IgD-negative memory B cell (primary cell): ENCODE results near the gene PCDH1. TPM values are rescaled to one million over a fixed set of nuclear protein-coding genes. Genes with fewer than 3 reads are reported as not detected.

Experiments used
- H3K27ac Mint-ChIP-seq, 3 donors: one replicate each; pipeline ENCODE4 v1.8.0; 2020 to 2022; ENCODE audit warnings: mild to moderate bottlenecking in 3 of 3, mixed read lengths in 3 of 3, moderate library complexity in 1 of 3
- H3K27me3 Mint-ChIP-seq: one replicate; pipeline ENCODE4 v1.8.0; 2021; ENCODE audit warnings: mixed read lengths
- H3K36me3 Mint-ChIP-seq: one replicate; pipeline ENCODE4 v1.8.0; 2020; ENCODE audit warnings: mild to moderate bottlenecking, mixed read lengths
- H3K4me1 Mint-ChIP-seq, 3 donors: one replicate each; pipeline ENCODE4 v1.8.0; 2020 to 2022; ENCODE audit warnings: mixed read lengths in 3 of 3, mild to moderate bottlenecking in 1 of 3
- H3K4me3 Mint-ChIP-seq, 4 donors: one replicate each; pipeline ENCODE4 v1.8.0; 2020 to 2022; ENCODE audit warnings: mild to moderate bottlenecking in 4 of 4, mixed read lengths in 4 of 4, moderate library complexity in 3 of 4
- H3K9me3 Mint-ChIP-seq, 3 donors: one replicate each; pipeline ENCODE4 v1.8.0; 2020 to 2021; ENCODE audit warnings: mixed read lengths in 3 of 3, mild to moderate bottlenecking in 1 of 3
- polyA plus RNA-seq: library from polyadenylated mRNA; unstranded; fragments of 300-500 nt; fragmentation: Illumina TruSeq; gene quantifications from one replicate; pipeline ENCODE4 v1.2.3, GENCODE V29; 2021

Gene PCDH1
- polyA plus RNA-seq, 1 donor from 2014 or later, result 0.10 TPM

DNA sequence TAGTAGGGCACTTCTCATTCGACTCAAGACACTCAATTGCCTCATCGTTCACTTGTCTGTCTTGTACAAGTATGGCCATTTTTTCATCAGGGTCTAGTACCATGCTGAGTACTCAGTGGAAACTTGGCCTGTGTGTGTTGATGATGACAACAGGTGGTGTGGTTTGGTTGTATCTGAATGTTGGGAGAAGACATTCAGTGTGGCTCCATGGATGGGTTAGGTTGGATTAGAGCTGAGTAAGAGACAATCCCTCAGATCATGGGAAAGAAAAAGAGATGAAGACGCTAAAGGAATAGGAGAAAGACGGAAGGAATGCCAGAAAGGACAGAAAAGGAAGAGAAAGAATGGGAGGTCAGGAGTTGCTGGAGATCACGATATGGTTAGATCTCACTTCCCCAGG lies 17.0 kb downstream of the PCDH1 start:
- no peak overlapping the region for H3K27ac Mint-ChIP-seq
- peaks cover 16% of the 10 kb centered on the region for H3K27me3 Mint-ChIP-seq
- no peaks in the 10 kb centered on the region for H3K36me3 Mint-ChIP-seq
- H3K4me1 Mint-ChIP-seq, result no peaks in the 10 kb centered on the region
- peaks cover 0 to 4% (median 1%) of the 10 kb centered on the region in 3 donors for H3K9me3 Mint-ChIP-seq
- no peak overlapping the region for H3K4me3 Mint-ChIP-seq

DNA sequence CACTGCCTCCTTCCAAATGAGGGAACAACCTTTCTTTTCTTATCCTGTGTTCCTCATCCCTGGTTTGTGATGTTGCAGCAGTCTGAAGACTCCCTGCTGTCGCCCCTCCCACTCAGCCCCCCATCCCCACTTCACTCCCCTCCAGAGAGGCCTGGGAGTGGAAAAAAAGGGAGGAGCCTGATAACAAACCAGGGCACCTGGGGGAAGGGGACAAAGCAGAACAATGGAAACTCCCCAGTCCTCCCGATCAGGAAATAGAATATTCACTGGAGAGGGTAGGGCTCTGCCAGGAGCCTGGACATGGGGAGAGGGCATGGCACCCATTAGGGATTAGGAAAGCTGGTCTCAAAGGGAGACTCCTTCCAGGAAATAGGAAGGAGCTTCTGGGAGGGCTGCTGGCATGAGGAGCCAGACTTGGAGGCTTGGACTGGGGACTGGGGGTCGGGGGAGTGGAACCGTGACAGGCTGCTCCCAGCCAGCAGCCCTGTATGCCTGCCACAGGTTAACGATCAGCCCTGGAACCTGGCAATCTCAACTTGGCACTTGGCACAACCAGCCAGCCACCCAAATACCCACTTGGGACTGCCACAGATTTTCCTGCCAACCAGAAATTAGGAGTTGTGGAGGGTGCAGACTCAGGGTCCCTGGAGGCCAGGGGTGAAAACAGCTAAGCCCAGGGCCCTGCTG lies 20.0 kb downstream of the PCDH1 start:
- Mint-ChIP-seq H3K9me3 (peaks cover 0 to 4% (median 1%) of the 10 kb centered on the region in 3 donors), H3K27ac (no peak overlapping the region)

DNA sequence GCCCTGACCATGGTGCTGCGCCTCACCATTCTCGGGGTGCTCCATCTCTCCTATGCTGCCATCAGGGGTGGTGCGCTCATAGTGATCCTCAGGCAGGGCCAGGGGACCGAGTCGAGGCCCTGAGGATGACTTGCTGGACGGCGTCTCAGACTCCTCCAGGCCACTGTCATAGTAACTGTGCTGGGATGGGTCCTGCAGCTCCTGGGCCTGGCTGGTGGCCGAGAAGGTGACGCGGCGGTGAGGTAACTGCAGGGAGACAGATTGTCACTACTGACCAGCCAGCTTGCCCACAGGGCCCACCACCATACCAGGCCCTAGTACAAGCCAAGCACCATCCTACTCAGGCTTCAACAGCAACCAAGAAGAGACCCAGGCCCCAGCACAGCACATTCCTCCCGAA lies 21.0 kb downstream of the PCDH1 start:
- Mint-ChIP-seq H3K4me1 (peaks cover 0 to 2% (median 0%) of the 10 kb centered on the region in 3 donors), H3K27me3 (peaks cover 16% of the 10 kb centered on the region), H3K4me3 (no peak overlapping the region), H3K9me3 (peaks cover 0 to 4% (median 1%) of the 10 kb centered on the region in 3 donors), H3K36me3 (no peaks in the 10 kb centered on the region), H3K27ac (no peak overlapping the region)

More for the DNA sequence above, 20.0 kb downstream of the PCDH1 start:
- H3K4me1 Mint-ChIP-seq, result peaks cover 0 to 2% (median 0%) of the 10 kb centered on the region in 3 donors
- no peak overlapping the region for H3K4me3 Mint-ChIP-seq
- peaks cover 16% of the 10 kb centered on the region for H3K27me3 Mint-ChIP-seq
- H3K36me3 Mint-ChIP-seq, result no peaks in the 10 kb centered on the region

DNA sequence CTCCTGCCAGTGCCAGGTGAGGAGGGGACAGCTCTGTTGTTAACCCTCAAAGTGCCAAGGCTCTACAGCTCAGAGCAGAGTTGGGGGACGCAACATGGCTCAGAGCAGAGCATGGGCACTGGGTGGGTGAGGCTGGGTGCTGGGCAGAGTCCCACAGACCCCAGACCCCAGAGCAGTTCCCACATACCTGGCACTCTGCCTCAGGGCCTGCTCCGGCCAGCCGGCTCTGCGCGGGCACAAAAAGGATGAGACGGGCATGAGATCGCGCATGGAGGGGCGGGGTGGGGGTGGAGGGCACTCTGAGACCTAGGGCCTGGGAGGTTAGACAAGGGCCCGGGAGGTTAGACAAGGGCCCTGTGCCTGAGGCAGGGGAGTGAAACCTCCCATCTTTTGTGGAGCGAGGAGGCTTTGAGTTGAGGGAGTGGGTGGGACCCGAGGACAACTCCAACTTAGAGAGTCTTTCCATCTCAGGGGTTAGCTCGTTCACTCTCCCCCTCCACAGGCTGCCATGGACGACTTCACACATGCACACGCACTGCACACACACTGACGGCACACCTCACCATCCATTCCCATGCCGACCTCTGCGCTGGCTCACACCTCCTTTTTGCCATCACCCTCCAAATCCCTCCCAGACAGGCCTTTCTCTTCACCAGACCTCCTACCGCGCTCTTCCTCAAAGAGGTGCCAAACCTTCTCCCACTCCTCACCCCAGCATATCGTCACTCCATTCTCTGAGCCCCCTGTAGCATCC lies 22.0 kb downstream of the PCDH1 start:
- Mint-ChIP-seq H3K27me3 (peaks cover 13% of the 10 kb centered on the region), H3K9me3 (peaks cover 0 to 4% (median 1%) of the 10 kb centered on the region in 3 donors), H3K27ac (no peak overlapping the region), H3K4me1 (peaks cover 0 to 2% (median 0%) of the 10 kb centered on the region in 3 donors), H3K4me3 (no peak overlapping the region), H3K36me3 (no peaks in the 10 kb centered on the region)

DNA sequence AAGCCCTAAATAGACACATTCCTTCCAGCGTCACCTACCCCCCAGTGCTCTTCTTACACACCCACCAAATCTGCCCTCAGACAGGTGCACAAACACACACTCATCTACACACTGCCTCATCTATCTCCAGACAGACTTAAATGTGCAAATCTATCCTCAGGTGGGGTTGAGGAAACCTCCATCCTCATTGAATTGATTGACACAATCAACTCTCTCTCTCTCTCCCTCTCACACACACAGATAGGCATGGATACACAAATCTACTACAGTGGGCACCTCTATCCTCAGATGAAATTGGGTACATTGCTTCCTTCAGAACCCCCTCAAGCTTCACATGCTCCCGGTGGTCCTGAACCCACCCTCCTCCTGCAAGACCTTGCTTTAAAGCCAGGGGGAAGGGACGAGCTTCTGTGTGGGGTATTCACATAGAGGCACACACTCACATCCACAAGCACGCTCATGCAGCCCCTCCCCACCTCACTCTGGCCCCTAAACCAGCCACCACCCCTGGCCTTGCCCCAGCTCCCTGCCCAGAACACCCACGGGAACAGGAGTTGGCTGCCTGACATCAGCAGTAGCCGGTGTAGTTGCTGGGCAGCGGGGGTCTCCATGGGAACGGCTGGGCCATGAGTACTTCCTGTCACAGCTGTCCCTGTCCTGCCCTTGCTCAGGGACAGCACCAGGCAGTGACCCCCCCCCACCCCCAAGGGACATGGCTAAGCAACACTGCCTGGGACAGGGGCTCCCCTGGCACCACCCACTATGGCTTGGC lies 22.8 kb downstream of the PCDH1 start:
- peaks cover 13% of the 10 kb centered on the region for H3K27me3 Mint-ChIP-seq
- H3K27ac Mint-ChIP-seq, result no peak overlapping the region
- H3K4me1 Mint-ChIP-seq, result peaks cover 0 to 2% (median 0%) of the 10 kb centered on the region in 3 donors
- peaks cover 0 to 4% (median 1%) of the 10 kb centered on the region in 3 donors for H3K9me3 Mint-ChIP-seq
- H3K4me3 Mint-ChIP-seq, result peak overlapping the region in 1 of 4 donors; percentile 2
- H3K36me3 Mint-ChIP-seq, result no peaks in the 10 kb centered on the region

DNA sequence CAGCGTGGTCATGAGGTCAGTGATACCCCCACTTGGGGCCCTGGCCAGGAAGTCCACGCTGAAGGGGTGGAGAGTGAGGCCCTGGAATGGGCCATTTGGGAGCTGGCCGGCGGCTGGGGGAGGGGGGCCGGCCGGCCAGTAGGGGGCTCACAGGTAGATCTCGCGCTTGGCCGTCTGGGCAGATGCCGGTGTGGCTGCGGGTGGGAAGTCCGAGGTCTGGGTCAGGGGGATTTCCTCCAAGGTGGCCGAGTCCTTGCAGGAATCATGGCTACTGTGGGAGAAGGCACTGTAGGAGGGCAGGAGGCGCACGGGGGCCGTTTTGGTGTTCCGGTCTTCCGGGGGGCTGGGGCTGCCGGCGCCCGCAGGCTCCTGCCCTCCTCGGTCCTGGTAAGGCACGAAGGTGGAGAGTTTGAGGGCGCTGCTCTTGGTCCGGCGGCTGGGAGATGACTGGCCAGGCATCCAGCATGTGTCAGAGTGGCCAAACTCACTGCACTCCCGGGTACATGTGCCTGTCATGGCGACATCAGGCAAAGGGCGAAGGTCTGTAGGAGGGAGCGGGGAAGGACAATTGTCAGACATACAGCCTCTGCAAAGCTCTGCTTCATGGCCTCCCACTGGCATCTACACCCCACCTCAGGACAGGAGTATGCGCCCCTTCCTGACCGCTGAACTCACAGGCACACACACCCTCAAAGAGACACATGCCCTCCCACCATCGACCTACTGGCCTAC lies 24.1 kb downstream of the PCDH1 start:
- Mint-ChIP-seq H3K27me3 (peaks cover 8% of the 10 kb centered on the region), H3K27ac (no peak overlapping the region), H3K4me1 (peaks cover 0 to 2% (median 1%) of the 10 kb centered on the region in 3 donors), H3K4me3 (peak overlapping the region in 1 of 4 donors; percentile 76), H3K9me3 (peaks cover 0 to 1% (median 0%) of the 10 kb centered on the region in 3 donors), H3K36me3 (no peaks in the 10 kb centered on the region)

DNA sequence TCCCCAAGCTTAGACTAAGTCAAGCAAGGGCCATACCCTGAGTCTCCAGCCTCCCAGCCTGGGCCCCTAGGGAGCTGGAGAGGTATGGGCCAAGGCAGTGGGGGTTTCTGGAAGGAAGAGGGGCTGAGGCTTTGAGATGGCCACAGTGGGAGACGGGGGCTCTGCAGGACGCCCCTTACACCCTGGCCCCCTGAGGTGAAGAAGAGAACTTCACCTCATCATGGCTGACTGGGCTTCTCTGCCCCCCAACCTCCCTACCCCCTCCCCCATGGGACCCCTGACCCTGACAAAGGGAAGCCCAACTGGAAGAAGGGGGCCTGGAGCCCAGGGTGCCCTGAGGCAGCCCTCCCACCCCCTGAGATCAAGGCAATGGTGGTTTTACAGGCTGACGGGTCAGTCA lies 25.8 kb downstream of the PCDH1 start:
- H3K27ac Mint-ChIP-seq, result no peak overlapping the region
- peaks cover 2% of the 10 kb centered on the region for H3K27me3 Mint-ChIP-seq
- no peak overlapping the region for H3K4me3 Mint-ChIP-seq
- no peaks in the 10 kb centered on the region for H3K36me3 Mint-ChIP-seq
- peaks cover 4 to 8% (median 4%) of the 10 kb centered on the region in 3 donors for H3K4me1 Mint-ChIP-seq
- no peaks in the 10 kb centered on the region for H3K9me3 Mint-ChIP-seq

DNA sequence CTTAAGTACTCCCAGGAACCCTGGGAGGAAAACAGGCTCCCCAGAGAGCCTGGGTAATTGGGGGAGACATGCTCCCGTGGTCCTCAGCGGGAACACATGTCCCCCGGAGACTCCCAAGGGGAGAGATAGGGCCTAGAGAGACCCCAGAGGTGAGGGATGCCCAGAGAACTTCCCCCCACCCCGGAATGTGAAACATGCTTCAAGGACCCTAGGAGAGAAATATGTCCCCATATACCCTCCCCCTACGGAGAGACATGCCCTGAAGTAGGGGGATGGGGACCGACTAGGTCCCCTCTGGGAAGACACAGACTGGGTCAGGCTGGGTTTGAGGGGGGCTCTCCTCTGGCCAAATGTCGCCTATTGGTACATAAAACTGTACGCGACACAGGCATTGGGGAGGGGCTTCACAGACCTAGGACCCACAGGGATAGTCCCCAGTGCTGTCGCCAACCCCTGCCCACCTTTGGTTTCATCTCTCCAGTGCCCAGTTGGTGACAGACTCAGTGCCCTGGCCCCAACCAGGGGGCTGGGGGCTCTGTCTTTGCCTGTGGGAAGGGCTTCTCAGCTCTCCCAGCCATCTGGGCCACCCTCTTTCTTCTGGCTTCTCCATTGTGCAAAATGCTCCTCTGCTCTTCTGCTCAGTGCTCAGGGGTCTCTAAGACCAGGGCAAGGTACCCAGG lies 26.9 kb downstream of the PCDH1 start:
- H3K9me3 Mint-ChIP-seq, result no peaks in the 10 kb centered on the region
- H3K4me3 Mint-ChIP-seq, result peak overlapping the region; percentile 63 to 87 (median 82)
- H3K36me3 Mint-ChIP-seq, result no peaks in the 10 kb centered on the region
- H3K27me3 Mint-ChIP-seq, result no peaks in the 10 kb centered on the region
- H3K4me1 Mint-ChIP-seq, result peaks cover 4 to 8% (median 4%) of the 10 kb centered on the region in 3 donors
- peak overlapping the region in 1 of 3 donors; percentile 23 for H3K27ac Mint-ChIP-seq

DNA sequence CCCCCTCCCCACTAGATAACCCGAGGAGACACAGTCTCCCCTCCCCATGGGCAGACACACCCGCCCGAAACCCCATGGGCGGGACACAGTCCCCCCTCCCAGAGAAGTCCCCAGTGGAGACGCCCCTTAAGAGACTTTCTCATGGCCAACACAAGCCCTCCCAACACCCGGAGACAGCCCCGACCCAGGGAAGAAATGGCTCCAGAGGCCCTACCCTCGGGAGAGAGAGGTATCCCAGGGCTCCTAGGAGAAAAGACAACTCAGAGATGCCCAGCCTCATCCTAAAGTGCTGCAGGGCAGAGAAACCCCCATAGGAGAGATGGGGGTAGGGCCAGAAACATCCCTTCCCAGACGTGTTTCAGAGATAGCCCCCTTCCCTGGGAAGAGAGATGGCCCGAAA lies 27.4 kb downstream of the PCDH1 start:
- no peaks in the 10 kb centered on the region for H3K9me3 Mint-ChIP-seq
- H3K4me1 Mint-ChIP-seq, result peaks cover 4 to 8% (median 6%) of the 10 kb centered on the region in 3 donors
- peak overlapping the region; percentile 63 to 87 (median 82) for H3K4me3 Mint-ChIP-seq
- peaks cover 2% of the 10 kb centered on the region for H3K27me3 Mint-ChIP-seq
- H3K27ac Mint-ChIP-seq, result no peak overlapping the region
- H3K36me3 Mint-ChIP-seq, result no peaks in the 10 kb centered on the region

DNA sequence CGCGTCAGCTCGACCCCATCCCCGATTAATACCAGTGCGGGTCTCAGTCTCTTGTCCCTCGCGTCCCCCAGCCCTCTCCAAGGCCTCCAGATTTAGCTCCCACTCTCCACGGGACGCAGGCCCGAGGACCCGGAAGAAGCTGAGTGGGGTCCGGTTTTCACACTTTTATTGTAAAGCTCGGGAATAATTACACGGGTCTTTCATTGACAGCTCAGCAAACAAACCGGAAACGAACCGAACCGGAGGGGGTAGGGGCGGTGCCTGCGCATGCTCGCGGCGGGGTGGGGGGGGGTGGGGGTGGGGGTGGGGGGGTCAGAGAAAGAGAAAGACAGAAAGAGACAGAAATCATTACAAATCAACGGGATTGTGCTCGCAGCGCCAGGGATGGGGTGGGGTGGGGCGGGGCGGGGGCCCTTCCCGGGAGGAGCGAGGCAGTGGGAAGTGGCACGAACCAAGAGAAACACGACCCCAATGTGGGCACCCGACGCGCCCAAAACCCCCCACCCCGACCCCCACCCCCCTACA lies 27.9 kb downstream of the PCDH1 start:
- Mint-ChIP-seq H3K27me3 (peaks cover 2% of the 10 kb centered on the region), H3K9me3 (no peaks in the 10 kb centered on the region), H3K36me3 (no peaks in the 10 kb centered on the region)

DNA sequence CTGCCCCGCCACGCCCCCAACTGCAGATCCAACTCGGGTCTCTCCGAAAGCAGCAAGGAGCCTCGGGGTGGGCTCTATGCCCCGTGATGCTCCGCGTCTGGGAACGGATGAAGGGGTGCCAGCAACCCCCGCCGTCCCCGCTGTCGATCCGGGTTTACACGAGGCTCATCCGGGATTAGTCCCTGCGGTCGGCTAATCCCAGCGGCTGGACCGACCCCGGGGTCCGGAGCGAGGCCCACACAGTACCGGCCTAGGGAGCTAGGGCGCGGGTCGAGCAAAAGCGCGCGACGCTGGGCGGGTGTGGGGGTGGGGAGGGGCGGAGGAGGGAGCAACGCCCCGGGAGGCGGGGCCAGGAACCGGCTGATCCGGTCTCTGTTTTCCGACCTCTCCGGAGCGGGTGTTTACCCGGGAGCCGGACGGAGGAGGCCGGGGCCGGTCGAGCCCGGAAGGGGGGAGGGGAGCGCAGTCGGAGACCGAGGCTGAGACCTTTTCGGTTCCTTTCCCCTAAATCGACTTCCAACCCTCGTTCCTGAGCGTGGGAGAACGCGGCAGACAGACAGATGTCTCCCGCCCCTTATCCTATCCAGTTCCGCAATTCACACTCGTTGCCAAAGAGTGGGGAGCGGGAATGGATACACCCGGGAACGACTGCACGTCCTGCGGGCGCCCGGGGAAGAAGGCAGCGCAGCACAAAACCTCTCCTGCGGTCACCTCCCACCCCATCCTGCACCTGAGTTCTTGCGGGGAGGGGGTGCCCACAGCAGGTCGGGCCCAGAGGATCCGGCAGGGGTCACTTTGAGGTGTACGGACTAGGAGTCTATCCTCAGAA lies 28.6 kb downstream of the PCDH1 start:
- Mint-ChIP-seq H3K36me3 (no peaks in the 10 kb centered on the region), H3K9me3 (no peaks in the 10 kb centered on the region), H3K4me3 (peak overlapping the region; percentile 80 to 95 (median 89)), H3K27ac (peak overlapping the region in 1 of 3 donors; percentile 87), H3K27me3 (peaks cover 6% of the 10 kb centered on the region), H3K4me1 (peaks cover 4 to 6% (median 6%) of the 10 kb centered on the region in 3 donors)

More for the DNA sequence above, 27.9 kb downstream of the PCDH1 start:
- peaks cover 4 to 8% (median 6%) of the 10 kb centered on the region in 3 donors for H3K4me1 Mint-ChIP-seq
- H3K4me3 Mint-ChIP-seq, result peak overlapping the region; percentile 80 to 95 (median 89)
- H3K27ac Mint-ChIP-seq, result peak overlapping the region in 1 of 3 donors; percentile 87

DNA sequence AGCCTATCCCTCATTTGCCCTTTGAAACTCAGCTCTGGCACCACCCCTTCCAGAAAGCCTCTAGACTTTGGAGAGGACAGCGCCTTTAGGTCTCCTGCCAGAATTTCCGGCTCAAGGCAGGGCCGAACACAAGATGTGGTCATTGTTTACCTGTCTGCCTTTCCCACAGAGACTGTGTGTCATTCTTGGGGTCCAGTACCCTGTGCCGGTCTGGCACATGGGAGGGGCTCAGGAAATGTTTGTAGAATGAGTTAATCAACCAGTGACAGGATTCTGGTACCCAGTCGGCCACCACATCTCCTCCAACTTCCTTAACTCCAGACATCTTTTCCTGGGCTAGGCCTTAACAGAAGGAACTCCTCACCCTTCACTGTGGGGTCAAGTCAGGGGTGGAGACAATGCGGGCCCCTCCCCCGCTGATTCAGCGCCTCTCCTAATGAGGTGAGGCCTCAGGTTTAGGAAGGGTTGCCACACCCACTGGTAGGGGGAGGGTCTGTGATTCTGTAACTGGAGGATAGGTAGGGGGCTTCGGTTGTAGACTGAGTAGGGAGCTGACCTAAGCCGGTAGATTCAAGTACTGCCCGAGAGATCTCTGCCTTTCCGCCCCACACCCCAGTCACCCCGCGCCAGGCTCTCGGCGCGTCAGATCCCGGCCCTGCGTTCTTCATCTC lies 29.3 kb downstream of the PCDH1 start:
- peaks cover 8% of the 10 kb centered on the region for H3K27me3 Mint-ChIP-seq
- no peaks in the 10 kb centered on the region for H3K9me3 Mint-ChIP-seq
- H3K4me1 Mint-ChIP-seq, result peaks cover 4 to 6% (median 6%) of the 10 kb centered on the region in 3 donors
- peak overlapping the region in 1 of 3 donors; percentile 86 for H3K27ac Mint-ChIP-seq
- peak overlapping the region; percentile 80 to 95 (median 89) for H3K4me3 Mint-ChIP-seq
- H3K36me3 Mint-ChIP-seq, result no peaks in the 10 kb centered on the region
